Suppressor macrophage treated with lipopolysaccharide for 4 hours (primary cell): Measurements from ENCODE around the gene PRSS56.
A peak's percentile ranks its signal among the peaks of the same experiment; 100 is the strongest.

Experiments
- DNase-seq: peaks from one replicate; pipeline ENCODE4 v3.0.0-alpha.2; 2020

Gene PRSS56

GRCh38 chr2:232502911-232503808, 17.0 kb upstream of the PRSS56 start:
- DNase-seq, result peak; percentile 56

- DNase-seq, result no peak
These were observed 16.3 kb upstream of the PRSS56 start for GRCh38 chr2:232503809-232504323.

GRCh38 chr2:232504438-232504837, 15.8 kb upstream of the PRSS56 start:
- DNase-seq, result no peak

GRCh38 chr2:232505856-232506255, 14.3 kb upstream of the PRSS56 start:
- DNase-seq, result no peak

- DNase-seq, result no peak
These were observed 13.5 kb upstream of the PRSS56 start for GRCh38 chr2:232506709-232507108.

GRCh38 chr2:232508251-232508650, 11.9 kb upstream of the PRSS56 start:
- DNase-seq, result no peak

- DNase-seq, result no peak
These were observed 8.8 kb upstream of the PRSS56 start for GRCh38 chr2:232511336-232511890.

GRCh38 chr2:232512602-232513001, 7.6 kb upstream of the PRSS56 start:
- DNase-seq, result no peak

GRCh38 chr2:232513353-232513752, 6.8 kb upstream of the PRSS56 start:
- no peak for DNase-seq

- DNase-seq, result no peak
These were observed 4.5 kb upstream of the PRSS56 start for GRCh38 chr2:232515639-232516038.

GRCh38 chr2:232516551-232516950, 3.6 kb upstream of the PRSS56 start:
- DNase-seq, result no peak

GRCh38 chr2:232518844-232519243, 1.3 kb upstream of the PRSS56 start:
- DNase-seq, result no peak

- DNase-seq, result no peak
These were observed 301 bp downstream of the PRSS56 start for GRCh38 chr2:232520489-232520888.

GRCh38 chr2:232521098-232521497, 910 bp downstream of the PRSS56 start:
- DNase-seq, result no peak

- peak; percentile 67 for DNase-seq
These were observed 1.9 kb downstream of the PRSS56 start for GRCh38 chr2:232521959-232522622.

- no peak for DNase-seq
These were observed 2.6 kb downstream of the PRSS56 start for GRCh38 chr2:232522623-232523401.

GRCh38 chr2:232523402-232523681, 3.2 kb downstream of the PRSS56 start:
- no peak for DNase-seq

- DNase-seq, result peak; percentile 36
These were observed 3.8 kb downstream of the PRSS56 start for GRCh38 chr2:232523682-232524597.

GRCh38 chr2:232524771-232525170, 4.6 kb downstream of the PRSS56 start:
- DNase-seq, result no peak

- no peak for DNase-seq
These were observed 5.0 kb downstream of the PRSS56 start for GRCh38 chr2:232525199-232525598.

- no peak for DNase-seq
These were observed 5.7 kb downstream of the PRSS56 start, which contains the start of gene CHRND for GRCh38 chr2:232525791-232526371. Gene CHRND, plus strand, starts transcription at chr2:232526160. Its CDS starts 56 bp downstream, at chr2:232526216.
